ENCODE measurements around the gene EVI2A.
"Not testable (repeated sequence)": the region's sequence is repeated elsewhere in the genome, so short reads cannot be mapped to it uniquely, and the experiment has no call there.

EVI2A gene

DNA sequence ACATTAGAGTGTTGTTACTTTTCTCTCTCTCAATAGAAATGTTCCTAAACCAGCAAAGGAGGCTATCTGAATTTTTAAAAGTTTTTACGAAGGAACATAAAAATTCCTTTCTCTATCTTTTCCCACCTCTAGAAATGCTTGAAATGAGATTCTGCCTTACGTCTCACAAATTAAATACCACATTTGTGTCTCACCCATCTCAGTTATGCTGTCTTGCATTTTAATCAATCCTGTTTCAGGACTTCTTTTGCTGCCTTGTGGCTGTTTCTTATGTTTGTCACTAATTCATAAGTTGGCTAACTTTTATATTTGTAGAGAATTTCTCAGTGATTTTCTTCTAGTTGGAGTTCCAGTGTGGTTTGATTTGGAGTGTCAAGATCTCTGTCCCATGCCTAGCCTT lies 27.8 kb downstream of the EVI2A start:
- Histone ChIP-seq H3K4me1 (ENCODE audit: control insufficient read depth, low read depth, low read length) (no peaks in the 10 kb centered on the region), H3K9ac (ENCODE audit: low read length) (no peak overlapping the region), H3K4me3 (ENCODE audit: low read length) (no peak overlapping the region), H3K27me3 (ENCODE audit: control insufficient read depth, insufficient read depth, low read length) (no peaks in the 10 kb centered on the region), H3K36me3 (ENCODE audit: control insufficient read depth, low read depth, low read length) (no peaks in the 10 kb centered on the region), H3K9me3 (ENCODE audit: control insufficient read depth, low read depth, low read length) (no peaks in the 10 kb centered on the region), H3K27ac (ENCODE audit: low read length) (no peak overlapping the region)

DNA sequence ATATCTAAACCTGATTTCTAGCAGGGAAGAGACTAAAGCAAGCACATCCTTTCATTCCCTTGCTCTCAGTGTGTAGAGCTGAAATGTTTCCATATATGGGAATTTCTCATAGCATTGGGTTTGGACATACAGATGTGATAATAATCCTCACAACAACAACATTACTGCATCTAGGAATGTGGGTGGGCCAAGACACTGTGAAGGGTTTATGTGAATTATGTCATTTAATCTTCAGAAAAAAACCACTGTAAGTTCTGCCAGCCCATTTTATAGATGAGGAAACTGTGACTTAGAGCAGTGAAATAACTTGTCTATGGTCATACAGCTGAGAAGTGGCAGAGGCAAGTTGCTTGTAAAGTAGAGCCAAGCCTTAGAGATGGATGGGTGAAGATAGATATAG lies 29.6 kb downstream of the EVI2A start:
- H3K36me3 ChIP-seq (ENCODE audit: control insufficient read depth, low read depth, low read length), result no peaks in the 10 kb centered on the region
- H3K4me1 ChIP-seq (ENCODE audit: control insufficient read depth, low read depth, low read length), result no peaks in the 10 kb centered on the region
- no peaks in the 10 kb centered on the region for H3K27me3 ChIP-seq (ENCODE audit: control insufficient read depth, insufficient read depth, low read length)
- H3K27ac ChIP-seq (ENCODE audit: low read length), result no peak overlapping the region
- H3K9me3 ChIP-seq (ENCODE audit: control insufficient read depth, low read depth, low read length), result no peaks in the 10 kb centered on the region
- no peak overlapping the region for H3K9ac ChIP-seq (ENCODE audit: low read length)
- no peak overlapping the region for H3K4me3 ChIP-seq (ENCODE audit: low read length)

DNA sequence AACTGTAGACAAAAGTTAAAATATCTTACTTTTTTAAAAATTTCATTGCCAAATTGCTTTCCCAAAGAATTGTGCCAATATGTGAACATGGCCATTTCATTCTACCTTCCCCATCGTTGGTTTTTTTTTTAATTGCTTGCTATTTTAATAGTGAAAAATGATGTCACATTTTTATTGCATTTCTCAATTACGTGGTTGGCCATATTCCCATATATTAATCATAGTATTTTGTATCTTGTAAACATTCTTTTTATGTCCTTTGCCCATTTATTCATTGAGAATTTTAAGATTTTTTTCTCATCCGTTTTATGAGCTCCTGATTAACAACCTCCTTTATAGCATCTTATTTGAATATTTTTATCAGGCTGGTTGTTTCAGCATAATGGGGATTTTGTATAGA lies 31.6 kb downstream of the EVI2A start:
- Histone ChIP-seq H3K4me1 (ENCODE audit: control insufficient read depth, low read depth, low read length) (no peaks in the 10 kb centered on the region), H3K27ac (ENCODE audit: low read length) (no peak overlapping the region), H3K9me3 (ENCODE audit: control insufficient read depth, low read depth, low read length) (no peaks in the 10 kb centered on the region), H3K27me3 (ENCODE audit: control insufficient read depth, insufficient read depth, low read length) (no peaks in the 10 kb centered on the region), H3K4me3 (ENCODE audit: low read length) (no peak overlapping the region), H3K36me3 (ENCODE audit: control insufficient read depth, low read depth, low read length) (no peaks in the 10 kb centered on the region), H3K9ac (ENCODE audit: low read length) (no peak overlapping the region)

DNA sequence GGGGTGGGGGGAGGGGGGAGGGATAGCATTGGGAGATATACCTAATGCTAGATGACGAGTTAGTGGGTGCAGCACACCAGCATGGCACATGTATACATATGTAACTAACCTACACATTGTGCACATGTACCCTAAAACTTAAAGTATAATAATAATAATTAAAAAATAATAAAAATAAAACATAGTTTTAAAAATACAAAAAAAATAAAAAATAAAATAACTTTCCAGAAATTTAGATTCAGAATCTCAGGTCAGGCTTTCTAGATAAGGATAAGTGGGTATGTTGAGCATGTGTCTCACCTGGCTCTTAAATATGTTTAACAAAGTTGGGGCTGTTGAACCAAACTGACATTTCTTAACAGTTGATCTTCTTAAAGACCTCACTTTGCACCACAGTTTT lies 33.5 kb downstream of the EVI2A start:
- not testable (repeated sequence) for H3K27me3 ChIP-seq (ENCODE audit: control insufficient read depth, insufficient read depth, low read length)

DNA sequence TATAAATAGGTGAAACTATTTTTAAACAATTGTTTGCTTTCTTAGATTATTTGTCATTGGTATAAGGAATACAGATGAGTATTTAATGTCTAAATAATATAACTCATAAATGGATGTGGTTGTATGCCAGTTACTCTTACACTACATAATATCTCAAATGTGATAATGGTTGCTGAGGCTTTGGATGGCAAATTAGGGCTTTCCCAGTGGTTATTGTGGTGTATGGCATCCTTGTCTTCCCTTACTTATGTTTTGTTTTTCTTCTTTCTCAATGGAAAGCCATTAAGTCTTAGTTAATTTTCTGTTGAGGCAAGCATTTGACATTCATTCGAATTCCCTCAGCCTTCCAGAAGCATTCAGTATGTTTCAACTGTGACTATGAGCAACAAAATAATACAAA lies 34.8 kb downstream of the EVI2A start:
- no peak overlapping the region for H3K4me3 ChIP-seq (ENCODE audit: low read length)
- no peaks in the 10 kb centered on the region for H3K27me3 ChIP-seq (ENCODE audit: control insufficient read depth, insufficient read depth, low read length)
- no peaks in the 10 kb centered on the region for H3K4me1 ChIP-seq (ENCODE audit: control insufficient read depth, low read depth, low read length)

More for the DNA sequence above, 33.5 kb downstream of the EVI2A start:
- not testable (repeated sequence) for H3K9me3 ChIP-seq (ENCODE audit: control insufficient read depth, low read depth, low read length); H3K27ac ChIP-seq (ENCODE audit: low read length); H3K4me3 ChIP-seq (ENCODE audit: low read length); H3K36me3 ChIP-seq (ENCODE audit: control insufficient read depth, low read depth, low read length); H3K4me1 ChIP-seq (ENCODE audit: control insufficient read depth, low read depth, low read length); H3K9ac ChIP-seq (ENCODE audit: low read length)

DNA sequence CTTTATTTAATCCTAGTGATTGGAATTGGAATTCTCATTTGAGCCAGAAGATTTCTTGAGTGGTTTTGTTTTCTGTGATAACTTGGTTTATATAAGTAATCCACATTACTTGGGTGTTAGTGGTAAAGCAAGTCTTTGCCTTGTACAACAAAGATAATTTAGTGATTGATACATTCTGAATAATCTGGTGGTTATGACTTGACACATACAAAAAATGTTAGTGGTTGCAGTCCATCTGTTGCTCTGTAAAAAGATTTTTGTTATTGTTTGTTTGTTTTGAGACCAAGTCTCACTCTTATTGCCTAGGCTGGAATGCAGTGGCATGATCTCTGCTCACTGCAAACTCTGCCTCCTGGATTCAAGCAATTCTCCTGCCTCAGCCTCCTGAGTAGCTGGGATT lies 37.6 kb downstream of the EVI2A start:
- Histone ChIP-seq H3K9ac (ENCODE audit: low read length) (no peak overlapping the region), H3K4me3 (ENCODE audit: low read length) (no peak overlapping the region), H3K4me1 (ENCODE audit: control insufficient read depth, low read depth, low read length) (peaks cover 11% of the 10 kb centered on the region), H3K9me3 (ENCODE audit: control insufficient read depth, low read depth, low read length) (no peaks in the 10 kb centered on the region), H3K27ac (ENCODE audit: low read length) (no peak overlapping the region), H3K27me3 (ENCODE audit: control insufficient read depth, insufficient read depth, low read length) (no peaks in the 10 kb centered on the region), H3K36me3 (ENCODE audit: control insufficient read depth, low read depth, low read length) (peaks cover 4% of the 10 kb centered on the region)

More for the DNA sequence above, 34.8 kb downstream of the EVI2A start:
- Histone ChIP-seq H3K36me3 (ENCODE audit: control insufficient read depth, low read depth, low read length) (no peaks in the 10 kb centered on the region), H3K27ac (ENCODE audit: low read length) (no peak overlapping the region), H3K9ac (ENCODE audit: low read length) (no peak overlapping the region), H3K9me3 (ENCODE audit: control insufficient read depth, low read depth, low read length) (no peaks in the 10 kb centered on the region)

DNA sequence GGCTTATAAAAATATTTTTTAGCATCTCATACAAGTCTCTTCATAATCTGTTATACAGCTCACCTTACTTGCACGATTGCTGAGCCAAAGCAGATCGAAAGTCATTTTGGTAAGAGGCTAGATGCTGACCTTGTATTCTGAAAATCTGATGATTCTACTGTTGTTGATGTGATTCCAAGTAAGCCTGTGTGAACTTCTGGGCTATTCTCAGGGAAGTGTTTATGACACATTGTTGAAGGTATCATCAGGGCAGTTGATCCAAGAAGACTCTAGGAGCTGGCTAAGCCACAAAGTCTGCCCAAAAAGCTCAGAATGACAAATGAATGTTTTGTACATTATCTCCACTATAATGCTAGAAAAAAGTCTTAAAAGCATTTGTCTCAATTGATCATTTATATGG lies 40.4 kb downstream of the EVI2A start:
- H3K27me3 ChIP-seq (ENCODE audit: control insufficient read depth, insufficient read depth, low read length), result no peaks in the 10 kb centered on the region
- H3K36me3 ChIP-seq (ENCODE audit: control insufficient read depth, low read depth, low read length), result peaks cover 4% of the 10 kb centered on the region
- peaks cover 12% of the 10 kb centered on the region for H3K4me1 ChIP-seq (ENCODE audit: control insufficient read depth, low read depth, low read length)
- H3K27ac ChIP-seq (ENCODE audit: low read length), result no peak overlapping the region
- no peak overlapping the region for H3K9ac ChIP-seq (ENCODE audit: low read length)
- H3K4me3 ChIP-seq (ENCODE audit: low read length), result no peak overlapping the region
- H3K9me3 ChIP-seq (ENCODE audit: control insufficient read depth, low read depth, low read length), result no peaks in the 10 kb centered on the region

DNA sequence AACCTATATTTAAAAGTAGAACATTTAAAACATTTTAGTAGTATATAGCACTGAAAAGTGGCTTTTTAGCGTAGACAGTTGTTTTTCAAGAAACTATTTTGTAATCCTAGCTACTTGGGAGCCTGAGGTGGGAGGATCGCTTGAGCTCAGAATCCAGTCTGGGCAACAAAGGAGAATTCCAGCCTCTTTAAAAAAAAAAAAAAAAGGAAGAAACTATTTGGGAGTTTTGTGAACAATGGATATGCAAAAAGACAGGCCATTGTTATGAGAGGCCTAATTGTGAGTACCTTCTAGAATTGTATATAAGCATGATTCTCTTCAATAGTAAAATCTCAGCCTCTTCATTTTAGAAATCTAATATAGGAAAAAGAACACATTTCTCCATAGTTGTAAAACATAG lies 42.0 kb downstream of the EVI2A start:
- no peaks in the 10 kb centered on the region for H3K27me3 ChIP-seq (ENCODE audit: control insufficient read depth, insufficient read depth, low read length)
- H3K9ac ChIP-seq (ENCODE audit: low read length), result no peak overlapping the region
- H3K36me3 ChIP-seq (ENCODE audit: control insufficient read depth, low read depth, low read length), result peaks cover 4% of the 10 kb centered on the region
- no peak overlapping the region for H3K4me3 ChIP-seq (ENCODE audit: low read length)
- no peak overlapping the region for H3K27ac ChIP-seq (ENCODE audit: low read length)
- peaks cover 12% of the 10 kb centered on the region for H3K4me1 ChIP-seq (ENCODE audit: control insufficient read depth, low read depth, low read length)
- no peaks in the 10 kb centered on the region for H3K9me3 ChIP-seq (ENCODE audit: control insufficient read depth, low read depth, low read length)

DNA sequence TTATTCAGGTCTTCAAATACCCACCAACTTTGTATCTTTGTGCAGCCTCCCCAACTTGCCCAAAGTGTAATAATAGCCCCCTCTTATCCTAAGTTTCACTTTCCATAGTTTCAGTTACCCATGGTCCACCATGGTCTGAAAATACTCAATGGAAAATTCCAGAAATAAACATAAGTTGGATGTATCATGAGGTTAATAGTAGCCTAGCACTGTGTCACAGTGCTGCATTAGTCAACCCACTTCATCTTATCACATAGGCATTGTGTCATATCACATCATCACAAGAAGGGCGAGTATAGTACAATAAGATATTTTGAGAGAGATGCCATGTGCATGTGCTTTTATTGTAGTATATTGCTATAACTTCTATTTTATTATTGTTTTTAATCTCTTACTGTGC lies 46.3 kb downstream of the EVI2A start:
- no peak overlapping the region for H3K27ac ChIP-seq (ENCODE audit: low read length)
- H3K9ac ChIP-seq (ENCODE audit: low read length), result no peak overlapping the region
- H3K36me3 ChIP-seq (ENCODE audit: control insufficient read depth, low read depth, low read length), result no peaks in the 10 kb centered on the region
- no peaks in the 10 kb centered on the region for H3K9me3 ChIP-seq (ENCODE audit: control insufficient read depth, low read depth, low read length)
- H3K27me3 ChIP-seq (ENCODE audit: control insufficient read depth, insufficient read depth, low read length), result no peaks in the 10 kb centered on the region
- peaks cover 12% of the 10 kb centered on the region for H3K4me1 ChIP-seq (ENCODE audit: control insufficient read depth, low read depth, low read length)
- H3K4me3 ChIP-seq (ENCODE audit: low read length), result no peak overlapping the region

DNA sequence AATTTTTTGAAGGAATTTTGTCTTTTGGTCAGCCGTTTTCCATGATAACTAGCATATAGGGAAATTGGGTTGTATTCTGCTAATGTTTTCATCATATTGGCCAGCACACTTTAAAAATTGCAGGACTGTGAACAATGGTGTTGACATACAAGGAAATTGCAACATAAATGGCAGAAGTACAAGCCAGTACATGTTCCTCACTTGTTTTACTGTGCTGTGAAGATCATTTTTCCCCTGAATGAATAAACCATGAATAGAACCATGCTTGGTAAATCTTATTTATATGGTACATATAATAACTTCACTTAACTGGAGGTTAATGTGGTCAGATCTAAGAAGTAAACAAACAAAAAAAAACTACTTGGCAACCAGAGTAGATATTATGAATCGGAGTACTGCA lies 47.2 kb downstream of the EVI2A start:
- H3K27ac ChIP-seq (ENCODE audit: low read length), result no peak overlapping the region
- H3K27me3 ChIP-seq (ENCODE audit: control insufficient read depth, insufficient read depth, low read length), result no peaks in the 10 kb centered on the region
- no peak overlapping the region for H3K4me3 ChIP-seq (ENCODE audit: low read length)
- no peaks in the 10 kb centered on the region for H3K9me3 ChIP-seq (ENCODE audit: control insufficient read depth, low read depth, low read length)
- H3K9ac ChIP-seq (ENCODE audit: low read length), result no peak overlapping the region
- no peaks in the 10 kb centered on the region for H3K36me3 ChIP-seq (ENCODE audit: control insufficient read depth, low read depth, low read length)
- peaks cover 9% of the 10 kb centered on the region for H3K4me1 ChIP-seq (ENCODE audit: control insufficient read depth, low read depth, low read length)

DNA sequence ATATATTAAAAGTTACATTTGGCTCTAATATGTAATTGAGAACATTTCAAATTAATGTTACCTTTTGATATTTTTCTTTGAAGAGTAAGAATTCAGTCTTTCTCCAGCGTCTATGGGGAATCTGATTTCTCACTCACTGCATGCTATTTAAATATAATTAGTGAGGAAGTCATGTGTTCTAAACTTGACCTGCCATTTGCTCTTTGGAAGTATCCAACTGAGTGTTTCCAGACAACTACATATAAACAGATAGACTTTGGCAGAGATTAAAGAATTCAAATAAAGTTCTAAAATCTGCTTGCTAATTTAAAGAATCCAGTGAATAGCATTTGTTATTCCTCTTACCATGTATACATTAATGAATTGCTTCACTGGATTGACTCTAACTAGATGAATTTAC lies 47.9 kb downstream of the EVI2A start:
- Histone ChIP-seq H3K36me3 (ENCODE audit: control insufficient read depth, low read depth, low read length) (no peaks in the 10 kb centered on the region), H3K9ac (ENCODE audit: low read length) (no peak overlapping the region), H3K4me1 (ENCODE audit: control insufficient read depth, low read depth, low read length) (peaks cover 6% of the 10 kb centered on the region), H3K4me3 (ENCODE audit: low read length) (no peak overlapping the region), H3K9me3 (ENCODE audit: control insufficient read depth, low read depth, low read length) (no peaks in the 10 kb centered on the region), H3K27ac (ENCODE audit: low read length) (no peak overlapping the region), H3K27me3 (ENCODE audit: control insufficient read depth, insufficient read depth, low read length) (no peaks in the 10 kb centered on the region)

DNA sequence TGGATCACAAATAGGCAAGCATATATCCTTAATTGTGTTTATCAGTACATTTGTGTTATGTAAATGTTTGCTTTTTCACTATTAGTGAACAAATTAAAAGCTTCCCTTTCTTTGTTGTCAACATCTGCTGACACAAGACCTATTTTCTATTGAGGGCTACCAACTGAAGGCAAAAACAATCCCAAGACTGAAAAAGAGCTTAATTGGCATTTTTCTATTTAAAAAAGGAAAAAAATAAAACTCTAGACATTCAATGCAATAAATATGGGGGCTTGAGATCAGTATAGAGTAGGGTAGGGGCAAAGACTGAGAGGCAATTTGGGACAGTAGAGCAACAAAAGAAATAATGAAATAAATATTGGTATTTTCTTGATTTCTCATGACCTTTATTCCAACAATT lies 48.6 kb downstream of the EVI2A start:
- Histone ChIP-seq H3K27me3 (ENCODE audit: control insufficient read depth, insufficient read depth, low read length) (no peaks in the 10 kb centered on the region), H3K27ac (ENCODE audit: low read length) (no peak overlapping the region), H3K4me1 (ENCODE audit: control insufficient read depth, low read depth, low read length) (peaks cover 6% of the 10 kb centered on the region), H3K4me3 (ENCODE audit: low read length) (no peak overlapping the region), H3K9ac (ENCODE audit: low read length) (no peak overlapping the region), H3K36me3 (ENCODE audit: control insufficient read depth, low read depth, low read length) (peaks cover 2% of the 10 kb centered on the region), H3K9me3 (ENCODE audit: control insufficient read depth, low read depth, low read length) (no peaks in the 10 kb centered on the region)

All from iPS-18a (cell line).